Measurements from ENCODE around the gene KCNJ1.
A peak's percentile ranks its signal among the peaks of the same experiment; 100 is the strongest.

The KCNJ1 gene

DNA sequence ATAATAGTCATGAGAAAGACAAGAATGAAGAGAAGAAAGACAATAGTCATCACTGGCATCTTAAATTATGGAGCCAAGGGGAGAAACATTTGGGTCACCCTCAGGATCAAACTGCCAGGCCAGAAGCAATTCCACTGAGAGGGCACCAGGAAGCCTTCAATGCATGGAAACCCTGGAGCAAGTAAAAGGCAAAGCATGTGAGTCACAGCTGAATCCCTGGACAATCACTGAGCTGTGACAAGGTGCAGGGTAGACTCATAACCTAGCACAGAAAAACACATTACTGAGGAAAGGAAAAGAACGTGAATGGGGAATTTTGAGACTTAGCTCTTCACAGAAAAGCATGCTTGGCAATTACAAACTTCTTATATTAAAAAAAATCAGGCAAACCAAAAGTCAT, 1.6 kb downstream of the KCNJ1 start:
- H3K36me3 ChIP-seq (replicated peaks), result no peaks in the 10 kb centered on the region
- no peaks in the 10 kb centered on the region for H3K9me3 ChIP-seq
- no peaks in the 10 kb centered on the region for H3K27me3 ChIP-seq (ENCODE audit: low read depth)
- no peak overlapping the region for H3K4me3 ChIP-seq
- no peaks in the 10 kb centered on the region; the same call in 1 of the 2 replicates for H3K4me1 ChIP-seq
- in situ Hi-C loops (cut with MboI; ENCODE audit: low sequenced_read_pairs), result no loop called here
- DNase-seq (ENCODE audit: low spot score in 2 of 2), result no peak

DNA sequence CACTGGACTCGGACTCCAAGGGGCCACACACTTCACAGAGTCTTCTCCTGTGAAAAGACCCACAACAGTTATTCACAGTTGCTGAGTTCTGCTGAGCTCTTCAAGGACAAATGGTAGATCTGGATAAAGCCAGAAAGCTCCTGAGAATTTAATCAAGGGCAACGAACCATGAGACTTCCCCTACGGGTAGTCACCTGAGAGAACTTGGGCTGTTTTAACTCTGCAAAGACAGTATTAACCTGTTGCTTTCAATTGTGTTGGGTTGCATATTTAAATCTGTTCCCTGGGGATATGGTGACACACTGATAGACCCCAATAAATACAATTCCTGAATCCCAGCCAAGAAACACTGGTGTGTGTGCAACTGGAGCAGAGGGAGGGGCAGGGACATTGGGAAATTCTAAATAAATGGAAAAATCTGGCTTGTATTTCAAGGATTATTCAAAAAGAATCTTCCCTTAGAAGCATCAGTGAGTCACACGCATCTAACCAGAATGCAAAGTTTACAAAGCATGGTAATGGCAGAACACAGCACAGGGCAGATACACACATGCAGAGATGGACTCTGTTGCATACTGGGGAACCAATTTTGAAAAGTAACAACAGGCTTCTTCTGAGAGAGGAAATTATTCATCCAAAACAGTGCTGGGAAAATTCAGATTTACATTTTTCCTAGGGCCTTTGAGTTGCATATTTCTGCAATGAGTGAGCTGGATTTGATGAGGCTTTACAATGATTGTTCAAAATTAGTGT, 4.0 kb downstream of the KCNJ1 start:
- Histone ChIP-seq H3K36me3 (replicated peaks) (no peaks in the 10 kb centered on the region), H3K4me3 (no peak overlapping the region), H3K4me1 (no peaks in the 10 kb centered on the region; the same call in 1 of the 2 replicates), H3K27me3 (ENCODE audit: low read depth) (no peaks in the 10 kb centered on the region), H3K9me3 (no peaks in the 10 kb centered on the region)
- peak in 1 of 2 experiments; percentile 29 for DNase-seq (ENCODE audit: low spot score in 2 of 2)
- in situ Hi-C loops (cut with MboI; ENCODE audit: low sequenced_read_pairs), result no loop called here

DNA sequence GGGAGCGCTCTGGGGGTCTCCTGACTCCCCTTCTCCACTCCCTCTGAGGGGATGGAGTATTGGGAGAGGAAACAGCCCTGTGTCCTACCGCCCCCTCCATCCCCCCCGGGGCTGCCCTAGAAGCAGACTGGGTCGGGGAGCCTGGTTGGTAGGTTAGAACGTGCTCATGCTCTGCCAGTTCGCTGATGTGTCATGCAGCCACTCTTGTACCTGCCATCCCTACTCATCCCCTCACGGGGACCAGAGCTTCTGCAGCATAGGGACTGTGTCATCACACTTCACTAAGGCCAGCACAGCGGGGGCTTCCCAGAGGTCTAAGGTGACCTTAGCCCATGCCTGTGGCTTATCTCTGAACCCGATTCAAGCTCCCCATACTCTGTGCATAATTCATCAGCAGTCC, 4.7 kb downstream of the KCNJ1 start:
- Histone ChIP-seq H3K36me3 (replicated peaks) (no peaks in the 10 kb centered on the region), H3K4me3 (no peak overlapping the region), H3K4me1 (no peaks in the 10 kb centered on the region; the same call in 1 of the 2 replicates), H3K27me3 (ENCODE audit: low read depth) (no peaks in the 10 kb centered on the region), H3K9me3 (no peaks in the 10 kb centered on the region)
- in situ Hi-C loops (cut with MboI; ENCODE audit: low sequenced_read_pairs), result no loop called here
- no peak for DNase-seq (ENCODE audit: low spot score in 2 of 2)

DNA sequence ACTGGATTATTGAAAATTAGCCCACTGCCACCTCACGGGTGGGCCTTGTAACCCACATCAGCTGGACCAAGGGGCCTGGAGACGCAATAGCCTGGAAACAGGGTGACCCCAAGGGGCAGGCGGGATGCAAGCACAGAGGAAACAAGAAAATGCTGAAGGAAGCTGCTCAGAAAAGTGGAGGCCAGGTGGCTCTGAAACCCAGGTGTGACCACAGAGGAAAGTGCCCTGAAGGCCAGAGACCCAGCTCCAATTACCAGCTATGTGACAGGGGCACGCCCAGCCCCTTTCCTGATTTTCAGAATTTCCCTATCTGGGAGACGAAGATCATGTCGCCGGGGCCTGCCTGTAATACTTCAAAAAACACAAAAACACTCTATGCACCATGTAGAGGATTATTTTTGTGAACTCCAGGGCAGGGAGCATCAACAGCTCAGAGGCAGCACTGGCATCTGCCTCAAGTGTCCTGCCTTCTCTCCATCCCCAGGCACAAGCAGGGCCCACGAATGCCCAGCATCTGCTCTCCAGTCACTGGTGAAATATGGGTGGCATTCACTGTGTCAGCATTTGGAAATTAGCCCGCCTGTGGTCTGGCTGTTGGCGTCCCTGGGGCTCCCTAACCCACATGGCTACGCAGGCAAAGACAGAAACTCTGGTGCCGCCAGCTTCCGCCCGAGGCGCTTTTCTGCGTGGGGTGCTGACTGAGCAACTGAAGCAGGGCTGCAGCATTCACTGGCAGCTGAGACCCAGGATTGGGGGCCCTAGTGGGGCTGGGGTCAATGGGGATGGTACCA, 6.3 kb downstream of the KCNJ1 start:
- in situ Hi-C loops (cut with MboI; ENCODE audit: low sequenced_read_pairs), result no loop called here
- no peaks in the 10 kb centered on the region; the same call in 1 of the 2 replicates for H3K4me1 ChIP-seq
- H3K27me3 ChIP-seq (ENCODE audit: low read depth), result no peaks in the 10 kb centered on the region
- H3K4me3 ChIP-seq, result no peak overlapping the region
- no peak for DNase-seq (ENCODE audit: low spot score in 2 of 2)
- H3K36me3 ChIP-seq (replicated peaks), result no peaks in the 10 kb centered on the region
- no peaks in the 10 kb centered on the region for H3K9me3 ChIP-seq

DNA sequence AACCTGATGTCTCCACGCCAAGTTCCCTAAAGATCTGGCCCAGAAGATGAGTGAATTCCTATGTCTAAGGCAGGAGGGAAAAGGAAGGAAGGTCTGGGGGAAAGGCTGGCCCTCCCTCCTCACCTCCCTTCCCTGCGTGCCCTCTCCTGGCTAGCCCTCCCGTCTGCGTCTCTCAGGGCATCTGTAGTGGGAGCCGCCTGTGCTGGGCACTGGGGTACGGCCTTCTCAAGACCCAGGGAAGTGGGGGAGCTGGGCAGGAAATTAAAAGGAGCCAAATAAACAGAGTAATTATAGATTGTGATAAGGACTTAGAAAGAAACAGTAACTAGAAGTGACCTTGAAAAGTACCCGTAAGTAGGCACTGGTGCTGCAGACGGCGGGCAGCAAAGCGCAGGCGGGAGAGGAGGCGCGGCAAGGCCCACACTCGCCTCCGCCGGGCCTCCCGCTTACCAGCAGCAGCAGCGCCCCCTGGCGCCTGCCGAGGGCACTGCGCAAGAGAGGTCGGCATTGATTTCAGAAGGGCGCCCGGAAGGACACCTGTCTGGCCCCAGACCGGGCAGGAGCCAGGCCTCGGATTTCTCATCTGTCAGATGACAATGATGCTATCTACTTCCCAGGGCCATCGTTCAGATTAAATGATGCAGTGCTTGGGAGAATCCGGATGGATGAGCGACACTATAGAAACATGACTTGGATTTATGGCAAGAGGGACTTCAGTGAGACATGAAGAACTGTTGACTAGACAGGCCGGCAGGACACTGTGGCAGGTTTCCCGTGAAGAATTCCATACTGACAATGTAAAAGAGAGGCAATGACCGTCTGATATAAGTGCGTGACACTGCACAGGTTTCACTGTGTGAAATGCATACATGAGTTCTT, 7.3 kb downstream of the KCNJ1 start:
- no peaks in the 10 kb centered on the region; the same call in 1 of the 2 replicates for H3K4me1 ChIP-seq
- H3K36me3 ChIP-seq (replicated peaks), result no peaks in the 10 kb centered on the region
- no peaks in the 10 kb centered on the region for H3K27me3 ChIP-seq (ENCODE audit: low read depth)
- no peak overlapping the region for H3K4me3 ChIP-seq
- peak; percentile 65 to 85 for DNase-seq (ENCODE audit: low spot score in 2 of 2)
- H3K9me3 ChIP-seq, result no peaks in the 10 kb centered on the region
- in situ Hi-C loops (cut with MboI; ENCODE audit: low sequenced_read_pairs), result no loop called here

GRCh38 chr11:128857341-128857740, 9.8 kb downstream of the KCNJ1 start:
- in situ Hi-C loops (cut with MboI; ENCODE audit: low sequenced_read_pairs), result no loop called here
- H3K36me3 ChIP-seq (replicated peaks), result no peaks in the 10 kb centered on the region
- H3K4me1 ChIP-seq, result no peaks in the 10 kb centered on the region

GRCh38 chr11:128856241-128856640, 10.9 kb downstream of the KCNJ1 start:
- H3K36me3 ChIP-seq (replicated peaks), result no peaks in the 10 kb centered on the region
- H3K4me3 ChIP-seq, result no peak overlapping the region
- no peaks in the 10 kb centered on the region for H3K9me3 ChIP-seq
- no peaks in the 10 kb centered on the region for H3K27me3 ChIP-seq (ENCODE audit: low read depth)
- DNase-seq (ENCODE audit: low spot score in 2 of 2), result no peak
- in situ Hi-C loops (cut with MboI; ENCODE audit: low sequenced_read_pairs), result no loop called here
- H3K4me1 ChIP-seq, result no peaks in the 10 kb centered on the region

More at GRCh38 chr11:128857341-128857740, 9.8 kb downstream of the KCNJ1 start:
- no peaks in the 10 kb centered on the region for H3K27me3 ChIP-seq (ENCODE audit: low read depth)
- no peak overlapping the region for H3K4me3 ChIP-seq
- no peaks in the 10 kb centered on the region for H3K9me3 ChIP-seq
- DNase-seq (ENCODE audit: low spot score in 2 of 2), result no peak

GRCh38 chr11:128854841-128855240, 12.3 kb downstream of the KCNJ1 start:
- Histone ChIP-seq H3K4me3 (no peak overlapping the region), H3K4me1 (no peaks in the 10 kb centered on the region), H3K27me3 (ENCODE audit: low read depth) (no peaks in the 10 kb centered on the region), H3K9me3 (no peaks in the 10 kb centered on the region), H3K36me3 (replicated peaks) (no peaks in the 10 kb centered on the region)
- no peak for DNase-seq (ENCODE audit: low spot score in 2 of 2)
- in situ Hi-C loops (cut with MboI; ENCODE audit: low sequenced_read_pairs), result no loop called here

- in situ Hi-C loops (cut with MboI; ENCODE audit: low sequenced_read_pairs), result no loop called here
- Histone ChIP-seq H3K36me3 (replicated peaks) (no peaks in the 10 kb centered on the region), H3K27me3 (ENCODE audit: low read depth) (no peaks in the 10 kb centered on the region), H3K4me1 (no peaks in the 10 kb centered on the region), H3K4me3 (no peak overlapping the region), H3K9me3 (no peaks in the 10 kb centered on the region)
- no peak for DNase-seq (ENCODE audit: low spot score in 2 of 2)
Measured at GRCh38 chr11:128853559-128853958, 13.5 kb downstream of the KCNJ1 start.

DNA sequence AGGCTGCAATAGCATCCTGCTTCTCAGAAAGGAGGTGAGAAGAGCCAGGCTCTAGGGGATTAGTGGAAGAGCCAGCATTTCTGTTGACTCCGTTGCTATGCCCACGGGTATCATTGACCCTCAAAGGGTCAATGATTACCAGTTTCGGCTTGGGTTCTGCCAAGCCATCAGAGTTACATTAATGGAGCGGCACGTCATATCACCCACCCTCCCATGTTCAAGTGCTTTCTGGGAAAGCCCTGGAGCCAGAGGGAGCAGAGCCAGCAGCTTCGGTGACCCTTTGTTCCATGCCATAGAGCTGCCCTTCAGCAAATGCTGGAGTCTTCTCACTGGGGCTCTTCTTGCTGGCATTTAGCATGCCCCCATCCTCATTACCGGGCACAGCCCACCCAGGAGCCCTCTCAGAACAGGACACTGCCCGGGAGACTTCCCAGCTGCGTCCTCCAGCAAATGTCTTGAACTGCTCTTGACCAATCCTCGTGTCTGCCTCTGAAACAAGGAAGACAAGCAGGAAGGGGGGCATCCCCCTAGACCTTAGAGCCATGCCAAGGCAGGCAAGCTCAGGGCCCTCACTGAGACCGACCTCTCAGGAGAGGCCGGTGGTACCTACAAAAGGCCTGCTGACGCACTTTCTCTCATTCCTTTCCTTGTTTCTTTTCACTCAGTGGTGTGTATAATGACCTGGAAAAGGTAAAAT, 14.6 kb downstream of the KCNJ1 start:
- H3K36me3 ChIP-seq (replicated peaks), result no peaks in the 10 kb centered on the region
- no peak for DNase-seq (ENCODE audit: low spot score in 2 of 2)
- no peak overlapping the region for H3K4me3 ChIP-seq
- no peaks in the 10 kb centered on the region for H3K27me3 ChIP-seq (ENCODE audit: low read depth)
- in situ Hi-C loops (cut with MboI; ENCODE audit: low sequenced_read_pairs), result no loop called here
- H3K9me3 ChIP-seq, result no peaks in the 10 kb centered on the region
- H3K4me1 ChIP-seq, result no peaks in the 10 kb centered on the region

DNA sequence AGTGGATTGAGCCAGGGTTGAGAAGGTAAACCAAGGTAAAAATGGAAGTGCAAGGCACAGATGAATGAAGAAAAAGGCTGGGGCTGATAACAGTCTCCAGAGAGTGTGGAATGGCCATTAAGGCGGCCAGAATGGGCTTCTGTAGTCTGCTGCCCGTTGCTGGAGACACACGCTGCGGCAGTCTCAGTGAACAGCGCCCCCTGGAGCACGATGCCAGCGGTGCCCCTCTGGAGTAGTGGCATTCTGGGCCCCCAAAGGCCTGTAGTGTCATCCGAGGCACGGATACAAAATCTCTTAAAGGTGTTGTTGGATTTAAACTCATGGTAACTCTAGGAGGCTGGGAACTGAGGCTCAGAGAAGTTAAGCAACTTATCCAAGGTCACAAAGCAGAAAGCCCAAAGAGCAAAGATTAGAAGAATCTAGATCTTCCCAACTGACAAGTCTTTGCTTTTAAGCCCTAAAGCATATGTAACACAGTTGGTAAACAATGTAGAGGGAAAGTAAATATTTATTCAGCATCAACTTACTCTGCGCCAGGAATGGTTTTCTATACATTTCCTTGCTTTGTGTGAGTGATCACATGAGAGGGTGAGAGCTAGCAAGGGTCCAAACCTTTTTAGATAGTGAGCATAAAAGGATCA, 18.2 kb downstream of the KCNJ1 start:
- DNase-seq (ENCODE audit: low spot score in 2 of 2), result peak; percentile 11 to 86
- 0 out of 2 replicates have a peak, but pooled peaks cover 5% of the 10 kb centered on the region for H3K27me3 ChIP-seq (ENCODE audit: low read depth)
- in situ Hi-C loops (cut with MboI; ENCODE audit: low sequenced_read_pairs), result loop anchor here (25.0 kb wide), 1 partner anchor 812 kb away; no protein-coding TSS in a partner anchor
- no peak overlapping the region for H3K4me3 ChIP-seq
- no peaks in the 10 kb centered on the region for H3K4me1 ChIP-seq
- H3K36me3 ChIP-seq (replicated peaks), result no peaks in the 10 kb centered on the region
- no peaks in the 10 kb centered on the region for H3K9me3 ChIP-seq

GRCh38 chr11:128846985-128847384, 20.1 kb downstream of the KCNJ1 start:
- H3K9me3 ChIP-seq, result no peaks in the 10 kb centered on the region
- H3K36me3 ChIP-seq (replicated peaks), result no peaks in the 10 kb centered on the region
- no peak for DNase-seq (ENCODE audit: low spot score in 2 of 2)
- peaks cover 5% of the 10 kb centered on the region; the same call in 1 of the 2 replicates for H3K4me1 ChIP-seq
- in situ Hi-C loops (cut with MboI; ENCODE audit: low sequenced_read_pairs), result loop anchor here (25.0 kb wide), 1 partner anchor 810 kb away; no protein-coding TSS in a partner anchor
- H3K27me3 ChIP-seq (ENCODE audit: low read depth), result 0 out of 2 replicates have a peak, but pooled peaks cover 5% of the 10 kb centered on the region
- H3K4me3 ChIP-seq, result no peak overlapping the region

Measured in HAP-1 (cell line).